Ecto neural progenitor cell (in vitro differentiated cells): ENCODE measurements around the gene FTL.

Experiments used
- DNase-seq: peaks from one replicate; pipeline ENCODE4 v3.0.0-alpha.2; 2018; ENCODE audit warnings: low spot score

FTL gene

DNA sequence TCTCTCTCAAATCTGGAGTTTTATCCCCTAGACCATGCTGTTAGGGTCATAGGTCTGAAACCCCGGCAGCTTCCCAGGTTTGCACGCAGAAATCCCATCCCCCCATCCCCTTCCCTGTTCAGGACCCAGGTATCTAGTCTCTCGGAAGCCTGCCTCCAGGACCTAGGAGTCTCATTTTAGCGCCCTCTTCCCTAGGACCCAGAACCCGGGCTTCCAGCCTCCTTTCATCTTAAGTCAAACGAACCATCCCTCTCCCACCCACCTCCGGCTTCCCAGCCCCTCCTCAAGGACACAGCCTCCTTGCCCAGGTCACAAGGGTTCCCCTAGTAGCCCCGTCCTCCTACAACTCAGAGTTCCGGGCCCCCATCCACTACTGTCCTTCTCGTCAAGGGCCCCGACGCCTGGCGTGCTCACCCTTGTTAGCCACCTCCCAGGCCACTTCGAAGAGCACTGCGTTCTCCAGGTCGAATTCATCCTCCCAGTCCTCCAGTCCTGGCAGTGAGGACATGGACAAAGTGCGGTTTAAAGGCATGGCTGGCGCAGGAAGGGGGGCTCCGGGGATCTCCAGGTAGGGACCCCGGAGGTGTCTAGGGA, 27.6 kb downstream of the FTL start:
- DNase-seq: no peak

DNA sequence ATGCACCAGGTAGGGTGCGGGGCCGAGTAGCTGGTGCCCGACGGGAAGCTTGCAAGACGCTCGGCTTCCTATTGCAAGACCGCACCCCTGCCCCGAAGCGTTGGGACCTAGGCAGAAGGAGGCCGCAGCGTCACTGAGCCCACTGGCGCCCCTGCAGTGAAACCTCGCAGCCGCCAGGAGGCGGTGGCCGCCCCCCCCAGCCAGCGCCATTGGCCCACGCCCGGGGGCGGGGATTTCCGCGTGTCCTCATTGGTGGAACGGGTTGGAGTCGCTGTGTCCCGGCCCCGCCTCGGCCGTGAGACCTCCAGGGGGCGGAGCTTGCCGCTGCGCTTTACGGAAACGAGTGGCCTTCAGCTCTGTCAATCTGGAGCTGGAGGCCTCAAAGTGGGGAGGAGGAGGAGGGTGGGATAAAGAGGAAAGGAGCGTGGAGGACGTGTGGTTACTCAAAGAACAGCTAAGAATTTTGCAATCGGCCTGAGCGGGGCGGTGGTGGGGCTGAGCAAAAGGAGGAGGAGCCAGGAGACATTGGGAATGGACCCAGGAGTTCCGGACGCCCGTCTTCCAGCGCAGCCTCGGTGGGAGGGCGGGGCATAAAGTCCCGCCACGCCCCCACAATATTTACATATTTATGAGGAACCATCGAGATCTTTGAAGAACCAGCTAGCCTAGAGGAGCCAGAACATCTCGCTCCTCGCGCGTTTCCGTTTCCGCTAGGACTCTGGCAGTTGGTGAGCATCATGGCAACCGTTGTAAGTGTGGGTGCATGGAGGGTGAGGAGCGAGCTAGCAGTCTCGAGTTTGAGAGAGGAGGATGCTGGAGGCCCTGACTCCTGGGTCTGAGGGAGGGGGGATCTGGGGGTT, 28.3 kb downstream of the FTL start, which contains the start of the genes GYS1 and RUVBL2:
Gene GYS1, minus strand, starts transcription at position 135 of the 860 bp plus-strand sequence. CDS start 197 bp downstream, outside the sequence.
Gene RUVBL2, plus strand, starts transcription at position 713 of the 860 bp plus-strand sequence. Its CDS starts 25 bp downstream, at position 738.
- peak; percentile 99 for DNase-seq

DNA sequence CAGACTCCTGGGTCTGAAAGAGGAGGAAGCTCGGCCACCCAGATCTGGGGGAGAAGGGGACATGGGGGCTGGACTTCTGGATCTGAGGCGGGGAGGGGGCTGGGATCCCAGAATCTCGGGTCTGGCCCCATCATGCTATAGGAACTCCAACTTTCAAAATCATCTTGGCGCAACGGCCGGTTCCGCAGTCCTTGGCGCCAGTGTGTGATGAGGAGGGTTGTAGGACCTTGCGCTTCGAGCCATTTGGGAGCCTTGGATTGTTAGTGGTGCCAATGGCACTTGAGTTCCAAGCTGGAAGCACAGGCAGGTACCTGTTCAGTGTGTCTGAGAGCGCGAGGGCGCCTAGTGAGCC, 28.9 kb downstream of the FTL start:
- no peak for DNase-seq

DNA sequence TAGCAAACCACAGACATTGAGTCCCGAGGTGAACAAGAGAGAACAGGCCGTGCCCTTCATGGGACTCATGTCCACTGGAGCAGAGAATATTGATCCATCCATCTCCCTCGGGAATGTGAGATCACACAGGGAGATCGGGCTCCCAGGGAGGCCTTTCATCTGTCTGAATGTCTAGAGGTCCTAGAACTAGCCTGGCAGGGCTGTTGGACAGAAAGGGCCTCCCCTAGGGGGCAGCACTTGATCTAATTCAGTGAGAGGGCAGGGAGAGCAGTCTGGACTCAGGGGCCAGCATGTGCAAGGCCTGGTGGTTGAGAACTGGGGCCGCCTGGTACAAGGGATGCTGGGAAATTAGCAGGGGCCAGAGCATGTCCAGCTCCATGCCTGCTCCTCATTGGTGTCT, 32.9 kb downstream of the FTL start:
- DNase-seq: peak; percentile 82

DNA sequence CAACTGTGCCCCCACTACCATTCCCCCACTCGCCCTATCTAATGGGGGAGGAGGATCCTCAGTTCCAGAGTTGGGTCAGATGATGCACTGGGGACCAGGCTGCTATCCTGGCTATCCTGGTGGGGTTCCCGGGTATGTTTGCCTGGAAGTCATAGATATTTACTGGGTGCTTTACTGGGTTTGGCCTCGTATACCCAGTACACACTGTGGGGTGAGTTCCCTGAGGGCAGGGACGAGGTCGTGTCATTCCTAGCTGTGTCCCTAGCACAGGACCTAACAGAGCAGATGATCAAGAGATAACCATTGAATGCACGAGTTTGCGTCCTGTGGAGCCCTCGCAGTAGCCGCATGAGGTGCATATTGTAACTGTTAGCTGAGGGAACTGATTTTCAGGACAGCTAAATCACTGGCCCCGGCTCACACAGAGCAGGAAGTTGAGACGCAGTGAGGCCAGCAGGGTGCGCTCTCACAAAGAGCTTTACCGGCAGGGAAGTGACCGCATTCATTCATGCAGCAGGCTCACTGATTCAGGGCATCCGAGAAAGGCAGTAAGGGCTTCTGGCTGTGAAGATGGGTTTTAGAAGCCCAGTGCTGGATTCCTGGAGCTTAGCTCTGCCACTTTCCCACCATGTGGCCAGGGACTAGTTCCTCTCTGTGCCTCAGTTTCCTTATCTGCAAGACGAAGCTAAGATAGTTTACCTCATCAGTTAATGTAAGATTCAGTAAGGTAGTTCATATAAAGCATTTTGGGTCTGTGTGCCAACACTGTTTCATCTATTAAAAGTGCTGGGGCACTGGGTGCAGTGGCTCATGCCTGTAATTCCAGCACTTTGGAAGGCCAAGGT, 34.6 kb downstream of the FTL start:
- DNase-seq: peak; percentile 87

DNA sequence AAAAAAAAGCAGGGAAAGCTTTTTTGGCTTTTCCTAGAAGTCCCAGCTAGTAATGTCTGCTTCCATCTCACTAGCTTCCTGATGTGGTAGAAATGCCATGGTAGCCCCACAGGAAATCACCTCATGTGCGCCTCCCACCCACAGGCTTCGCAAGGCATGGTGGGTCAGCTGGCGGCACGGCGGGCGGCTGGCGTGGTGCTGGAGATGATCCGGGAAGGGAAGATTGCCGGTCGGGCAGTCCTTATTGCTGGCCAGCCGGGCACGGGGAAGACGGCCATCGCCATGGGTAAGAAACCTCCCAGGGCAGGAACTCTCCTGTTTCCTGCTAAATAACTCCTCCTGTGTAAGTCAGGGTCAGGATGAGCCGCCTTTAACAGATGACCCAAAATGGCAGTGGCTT, 39.0 kb downstream of the FTL start:
- DNase-seq: no peak

DNA sequence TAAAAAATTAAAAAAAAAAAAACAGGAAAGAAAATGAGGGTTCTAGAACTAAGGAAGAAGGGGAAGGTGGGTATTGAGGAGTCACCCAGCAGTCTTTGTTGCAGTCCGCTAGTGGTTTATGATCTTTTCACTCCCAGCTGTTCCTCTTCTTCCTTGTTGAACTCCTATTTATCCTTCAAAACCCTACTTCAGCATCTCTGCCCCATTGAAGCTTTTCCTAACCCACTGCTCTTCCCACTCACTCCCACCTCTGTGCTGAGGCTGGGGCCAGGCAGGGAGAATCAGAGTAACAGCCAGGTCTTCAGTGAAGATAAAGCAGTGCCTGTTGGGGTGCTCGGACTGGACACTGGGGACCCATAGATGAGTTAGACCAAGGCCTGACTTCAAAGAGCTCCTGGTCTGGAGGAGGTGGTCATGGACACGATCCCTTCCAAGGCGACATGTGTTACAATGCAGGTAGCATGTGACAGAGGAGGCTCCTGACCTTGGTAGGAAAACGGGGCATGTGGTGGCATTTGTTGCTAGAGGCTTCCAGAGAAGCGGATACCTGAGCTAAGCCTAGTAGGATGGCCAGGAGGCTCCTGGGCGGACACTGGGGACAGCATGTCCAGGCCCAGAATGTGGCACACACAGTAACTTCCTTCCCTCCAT, 40.0 kb downstream of the FTL start:
- no peak for DNase-seq

DNA sequence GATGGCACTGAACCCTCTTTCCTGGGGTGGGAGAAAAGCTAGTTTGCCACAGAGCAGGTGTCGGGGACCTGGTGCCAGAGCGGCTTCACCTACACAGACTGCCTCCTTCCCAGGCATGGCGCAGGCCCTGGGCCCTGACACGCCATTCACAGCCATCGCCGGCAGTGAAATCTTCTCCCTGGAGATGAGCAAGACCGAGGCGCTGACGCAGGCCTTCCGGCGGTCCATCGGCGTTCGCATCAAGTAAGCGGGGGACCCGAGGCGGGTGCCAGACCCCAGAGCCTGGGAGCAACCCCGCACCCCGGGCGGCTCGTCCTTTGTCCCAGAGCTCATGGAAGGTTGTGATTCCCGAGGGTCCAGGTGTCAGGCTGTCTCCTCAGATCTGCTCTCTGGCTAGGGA, 41.8 kb downstream of the FTL start:
- DNase-seq: no peak

DNA sequence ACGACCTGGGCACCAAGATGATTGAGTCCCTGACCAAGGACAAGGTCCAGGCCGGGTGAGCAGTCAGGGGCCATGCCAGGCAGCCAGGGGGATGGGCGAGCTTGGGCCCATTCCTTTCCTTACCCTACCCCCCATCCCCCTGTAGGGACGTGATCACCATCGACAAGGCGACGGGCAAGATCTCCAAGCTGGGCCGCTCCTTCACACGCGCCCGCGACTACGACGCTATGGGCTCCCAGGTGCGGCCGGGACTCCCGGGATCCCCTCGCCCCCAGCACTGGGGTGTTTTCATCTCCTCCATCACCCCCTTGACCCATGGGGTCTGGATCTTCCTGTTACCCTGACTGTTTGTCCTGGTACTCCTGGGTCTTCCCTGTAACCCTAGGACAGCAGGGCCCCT, 44.7 kb downstream of the FTL start:
- no peak for DNase-seq

DNA sequence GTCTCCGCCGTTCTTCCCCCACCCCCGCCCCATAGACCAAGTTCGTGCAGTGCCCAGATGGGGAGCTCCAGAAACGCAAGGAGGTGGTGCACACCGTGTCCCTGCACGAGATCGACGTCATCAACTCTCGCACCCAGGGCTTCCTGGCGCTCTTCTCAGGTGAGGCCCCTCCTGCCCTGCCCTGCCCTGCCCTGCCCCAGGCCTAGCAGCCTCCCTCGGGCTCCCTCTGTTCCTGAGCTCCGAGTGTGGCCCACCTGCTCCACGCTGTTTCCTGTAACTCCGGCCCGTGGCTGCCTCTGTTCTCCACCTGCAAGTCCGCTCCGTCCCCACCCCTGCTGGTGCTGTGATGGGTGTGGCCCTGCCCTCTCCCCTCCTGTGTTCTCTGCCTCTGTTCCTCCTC, 45.3 kb downstream of the FTL start:
- DNase-seq: no peak

DNA sequence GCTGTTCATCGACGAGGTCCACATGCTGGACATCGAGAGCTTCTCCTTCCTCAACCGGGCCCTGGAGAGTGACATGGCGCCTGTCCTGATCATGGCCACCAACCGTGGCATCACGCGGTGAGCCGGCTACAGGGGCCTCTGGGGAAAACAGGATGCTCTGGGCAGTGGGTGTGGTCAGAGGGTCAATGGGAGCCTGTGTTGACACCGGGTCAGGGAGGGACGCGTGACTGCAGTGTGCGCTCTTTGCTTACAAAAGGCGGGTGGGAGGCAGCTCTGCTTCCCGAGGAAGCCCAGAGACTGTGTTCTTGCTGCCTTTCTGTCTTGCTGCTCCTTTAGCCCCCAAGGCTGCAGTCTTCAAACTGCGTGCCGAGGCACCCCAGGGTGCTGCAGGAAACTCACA, 46.1 kb downstream of the FTL start:
- DNase-seq: no peak

DNA sequence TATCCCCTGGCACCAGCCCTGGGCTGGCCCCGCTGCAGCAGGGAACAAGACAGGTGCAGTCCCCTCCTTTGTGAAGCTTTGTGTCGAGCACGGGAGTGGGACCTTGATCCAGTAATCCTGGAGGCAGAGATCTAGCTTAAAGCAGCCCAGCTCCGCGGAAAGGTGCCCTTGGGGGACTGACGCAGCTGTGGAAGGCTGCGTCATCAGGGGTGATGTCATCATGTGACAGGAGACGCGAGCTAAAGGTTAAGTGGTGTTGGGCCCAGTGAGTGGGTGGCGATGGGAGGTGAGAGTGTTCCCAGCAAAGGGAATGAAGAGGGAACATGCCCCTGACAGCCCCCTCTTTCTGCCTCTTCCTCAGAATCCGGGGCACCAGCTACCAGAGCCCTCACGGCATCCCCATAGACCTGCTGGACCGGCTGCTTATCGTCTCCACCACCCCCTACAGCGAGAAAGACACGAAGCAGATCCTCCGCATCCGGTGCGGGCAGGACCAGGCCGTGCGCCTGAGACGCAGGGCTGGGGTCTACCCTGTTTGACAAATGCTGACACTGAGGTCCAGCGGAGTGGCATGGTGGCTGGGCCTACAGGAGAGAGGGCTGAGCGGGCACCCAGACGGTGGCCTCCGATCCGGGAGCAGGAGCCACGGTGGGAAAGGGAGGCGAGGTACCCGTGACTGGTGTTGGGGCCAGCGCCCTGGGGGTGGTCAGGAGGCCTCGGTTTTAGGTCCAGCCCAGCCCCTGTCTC, 49.2 kb downstream of the FTL start:
- no peak for DNase-seq

DNA sequence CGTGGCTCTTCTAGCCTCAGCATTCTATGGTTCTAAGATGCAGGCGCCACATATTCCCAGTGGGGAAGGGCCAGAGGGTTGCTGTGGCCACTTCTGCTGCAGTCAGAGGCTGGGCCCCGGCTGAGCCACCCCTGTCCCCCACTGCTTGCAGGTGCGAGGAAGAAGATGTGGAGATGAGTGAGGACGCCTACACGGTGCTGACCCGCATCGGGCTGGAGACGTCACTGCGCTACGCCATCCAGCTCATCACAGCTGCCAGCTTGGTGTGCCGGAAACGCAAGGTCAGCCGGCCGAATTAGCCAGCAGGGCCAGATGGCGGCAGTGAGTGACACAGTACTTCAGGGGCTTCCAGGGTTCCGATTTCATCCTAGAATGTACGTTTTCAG, 49.8 kb downstream of the FTL start:
- no peak for DNase-seq

DNA sequence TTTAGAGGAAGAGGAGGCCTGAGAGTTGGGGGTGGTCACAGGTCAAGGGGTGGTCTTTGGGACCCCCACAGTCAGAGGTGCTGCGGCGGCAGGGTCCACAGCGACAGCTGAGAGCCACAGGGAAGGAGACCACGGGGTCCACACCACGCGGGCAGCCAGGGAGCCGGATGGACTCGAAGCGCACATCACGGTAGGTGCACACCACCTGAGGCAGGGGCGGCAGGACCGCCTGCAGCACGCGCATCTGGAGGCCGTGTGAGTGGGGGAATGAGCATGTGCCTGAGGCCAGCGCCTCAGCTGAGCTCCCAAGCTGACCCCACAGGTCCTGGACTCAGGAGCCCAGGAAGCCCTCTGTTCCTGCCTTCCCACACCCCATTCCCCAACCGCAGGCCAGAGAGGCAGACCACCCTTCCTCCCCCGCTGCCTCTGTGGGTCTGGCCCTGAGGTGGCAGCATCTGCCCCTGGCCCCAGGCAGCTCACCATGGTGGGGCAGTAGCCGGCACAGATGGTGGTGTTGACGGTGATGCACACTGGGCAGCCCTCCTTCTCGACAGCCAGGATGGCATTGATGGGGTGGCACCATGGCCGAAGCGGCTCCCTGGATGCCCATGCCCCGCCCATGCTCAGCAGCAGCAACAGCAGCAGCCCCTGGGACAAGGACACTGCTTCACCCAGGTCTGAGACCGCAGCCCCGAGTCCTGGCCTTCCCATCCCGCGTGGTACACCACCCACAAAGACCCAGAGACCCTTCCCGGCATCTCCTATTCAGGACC, 51.1 kb downstream of the FTL start:
- no peak for DNase-seq
